Endothelial cell of umbilical vein (primary cell): Measurements from ENCODE around the gene NDST3.

Experiments used
- EZH2 ChIP-seq: IDR thresholded peaks from 2 replicates; pipeline ENCODE4 v1.6.1; 2012; ENCODE audit warnings: borderline replicate concordance, low read depth, mild to moderate bottlenecking, moderate library complexity, low read length, inconsistent platforms; ENCODE audit not compliant: severe bottlenecking
- GATA2 ChIP-seq: IDR thresholded peaks from 2 replicates; pipeline ENCODE4 v1.7.0; 2011; ENCODE audit warnings: low read depth, mild to moderate bottlenecking, moderate library complexity, mixed read lengths, low read length; ENCODE audit not compliant: insufficient read length, insufficient read depth
- POLR2A ChIP-seq: IDR thresholded peaks from 2 replicates; pipeline ENCODE4 v1.6.1; 2012; ENCODE audit warnings: low read depth, mild to moderate bottlenecking, control low read depth, low read length
- POLR2AphosphoS5 ChIP-seq: IDR thresholded peaks from 2 replicates; pipeline ENCODE4 v1.6.1; 2012; ENCODE audit warnings: low read depth, mild to moderate bottlenecking, control low read depth, low read length, moderate library complexity; ENCODE audit not compliant: insufficient read depth
- TF ChIP-seq, protein P1 (sequence below), 2 donors: IDR thresholded peaks; 1 replicate in 1 of 2; 2 replicates in 1 of 2; pipeline ENCODE4 v1.5.1; 2011; ENCODE audit warnings: low read length in 2 of 2, mild to moderate bottlenecking in 2 of 2, moderate library complexity in 2 of 2, control low read depth in 1 of 2, inconsistent platforms in 1 of 2, low read depth in 1 of 2; ENCODE audit not compliant: insufficient read depth in 1 of 2; ENCODE audit errors: extremely low read depth in 1 of 2

DNA sequence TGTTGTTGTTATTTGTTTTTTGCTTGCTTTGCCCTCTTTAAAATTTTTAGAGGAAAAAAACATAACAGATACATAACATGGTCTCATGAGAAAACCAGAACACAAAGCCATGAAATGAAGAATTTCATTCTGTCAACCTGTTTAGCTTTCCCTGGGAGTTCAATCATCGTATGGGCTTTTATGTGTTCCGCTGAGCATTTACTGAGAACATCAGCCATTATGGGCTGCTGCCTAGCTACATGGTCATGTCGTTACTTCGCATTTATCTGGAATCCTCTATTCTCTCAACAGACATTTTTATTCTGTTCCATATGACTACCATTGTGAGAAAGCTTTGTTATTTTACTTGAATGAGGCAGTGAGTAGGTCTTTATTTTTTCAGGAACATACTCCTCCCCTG lies 51.4 kb downstream of the NDST3 start:
- TF ChIP-seq, protein P1, sequence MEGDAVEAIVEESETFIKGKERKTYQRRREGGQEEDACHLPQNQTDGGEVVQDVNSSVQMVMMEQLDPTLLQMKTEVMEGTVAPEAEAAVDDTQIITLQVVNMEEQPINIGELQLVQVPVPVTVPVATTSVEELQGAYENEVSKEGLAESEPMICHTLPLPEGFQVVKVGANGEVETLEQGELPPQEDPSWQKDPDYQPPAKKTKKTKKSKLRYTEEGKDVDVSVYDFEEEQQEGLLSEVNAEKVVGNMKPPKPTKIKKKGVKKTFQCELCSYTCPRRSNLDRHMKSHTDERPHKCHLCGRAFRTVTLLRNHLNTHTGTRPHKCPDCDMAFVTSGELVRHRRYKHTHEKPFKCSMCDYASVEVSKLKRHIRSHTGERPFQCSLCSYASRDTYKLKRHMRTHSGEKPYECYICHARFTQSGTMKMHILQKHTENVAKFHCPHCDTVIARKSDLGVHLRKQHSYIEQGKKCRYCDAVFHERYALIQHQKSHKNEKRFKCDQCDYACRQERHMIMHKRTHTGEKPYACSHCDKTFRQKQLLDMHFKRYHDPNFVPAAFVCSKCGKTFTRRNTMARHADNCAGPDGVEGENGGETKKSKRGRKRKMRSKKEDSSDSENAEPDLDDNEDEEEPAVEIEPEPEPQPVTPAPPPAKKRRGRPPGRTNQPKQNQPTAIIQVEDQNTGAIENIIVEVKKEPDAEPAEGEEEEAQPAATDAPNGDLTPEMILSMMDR (IDR thresholded peaks at IDR 0.05; ENCODE audit: extremely low read depth in 1 of 2, insufficient read depth in 1 of 2, low read depth in 1 of 2, low read length in 2 of 2), result no peak
- no peak for TF ChIP-seq POLR2AphosphoS5
- TF ChIP-seq EZH2, result no peak
- TF ChIP-seq POLR2A, result no peak
- no peak for TF ChIP-seq GATA2
